ENCODE results near the gene ARHGDIA.

DNA sequence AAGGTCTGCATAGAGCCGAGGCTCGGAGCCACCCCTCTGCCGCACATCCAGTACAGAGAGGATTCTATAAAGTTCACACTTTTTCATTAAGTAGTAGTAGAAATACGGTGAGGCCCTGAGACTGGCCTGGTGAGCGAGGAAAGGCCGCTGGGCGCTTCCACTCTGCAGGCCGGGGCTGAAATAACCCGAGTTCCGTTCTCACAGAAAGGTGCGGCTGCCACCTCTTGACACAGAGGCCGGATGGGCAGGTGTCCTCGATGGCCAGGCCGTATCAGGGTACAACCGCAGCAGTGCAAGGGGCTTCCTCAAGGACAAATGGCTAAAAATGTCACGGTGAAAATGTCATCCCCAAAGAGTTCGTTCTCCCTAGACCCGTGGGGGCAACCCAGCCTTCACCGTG lies 40.8 kb upstream of the ARHGDIA start:
- TF ChIP-seq EZH2 (IDR thresholded peaks at IDR 0.05; ENCODE audit: borderline replicate concordance) (no peak), EZH2phosphoT487 (IDR thresholded peaks at IDR 0.05; ENCODE audit: low read depth, severe bottlenecking, unreplicated experiment) (no peak)
- TF ChIP-seq, protein P1, sequence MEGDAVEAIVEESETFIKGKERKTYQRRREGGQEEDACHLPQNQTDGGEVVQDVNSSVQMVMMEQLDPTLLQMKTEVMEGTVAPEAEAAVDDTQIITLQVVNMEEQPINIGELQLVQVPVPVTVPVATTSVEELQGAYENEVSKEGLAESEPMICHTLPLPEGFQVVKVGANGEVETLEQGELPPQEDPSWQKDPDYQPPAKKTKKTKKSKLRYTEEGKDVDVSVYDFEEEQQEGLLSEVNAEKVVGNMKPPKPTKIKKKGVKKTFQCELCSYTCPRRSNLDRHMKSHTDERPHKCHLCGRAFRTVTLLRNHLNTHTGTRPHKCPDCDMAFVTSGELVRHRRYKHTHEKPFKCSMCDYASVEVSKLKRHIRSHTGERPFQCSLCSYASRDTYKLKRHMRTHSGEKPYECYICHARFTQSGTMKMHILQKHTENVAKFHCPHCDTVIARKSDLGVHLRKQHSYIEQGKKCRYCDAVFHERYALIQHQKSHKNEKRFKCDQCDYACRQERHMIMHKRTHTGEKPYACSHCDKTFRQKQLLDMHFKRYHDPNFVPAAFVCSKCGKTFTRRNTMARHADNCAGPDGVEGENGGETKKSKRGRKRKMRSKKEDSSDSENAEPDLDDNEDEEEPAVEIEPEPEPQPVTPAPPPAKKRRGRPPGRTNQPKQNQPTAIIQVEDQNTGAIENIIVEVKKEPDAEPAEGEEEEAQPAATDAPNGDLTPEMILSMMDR (IDR thresholded peaks at IDR 0.05; ENCODE audit: poor library complexity) = no peak

Data from hepatocyte (in vitro differentiated cells).